GM18870 (cell line): ENCODE measurements around the gene OR51B6.
"Not testable (repeated sequence)": the region's sequence is repeated elsewhere in the genome, so short reads cannot be mapped to it uniquely, and the experiment has no call there.

Experiments
- ATAC-seq: cut with Tn5 transposase; IDR thresholded peaks from one replicate; pipeline ENCODE4 v1.9.1; 2021; ENCODE audit warnings: moderate library complexity; ENCODE audit not compliant: unreplicated experiment

OR51B6 gene

GRCh38 chr11:5364214-5364613 is 12.9 kb downstream of the OR51B6 start:
- no peak for ATAC-seq

GRCh38 chr11:5366365-5366764 is 15.1 kb downstream of the OR51B6 start:
- not testable (repeated sequence) for ATAC-seq

- no peak for ATAC-seq
Observed at GRCh38 chr11:5366856-5367255, 15.5 kb downstream of the OR51B6 start.

- ATAC-seq: no peak
Observed at GRCh38 chr11:5367448-5368074, 16.3 kb downstream of the OR51B6 start.

GRCh38 chr11:5368502-5369043 is 17.3 kb downstream of the OR51B6 start:
- peak; percentile 56 for ATAC-seq

- peak; percentile 52 for ATAC-seq
Observed at GRCh38 chr11:5369789-5370188, 18.5 kb downstream of the OR51B6 start.

- peak; percentile 86 for ATAC-seq
Observed at GRCh38 chr11:5380740-5381342, 29.5 kb downstream of the OR51B6 start.

- no peak for ATAC-seq
Observed at GRCh38 chr11:5383576-5383975, 32.3 kb downstream of the OR51B6 start, which contains the start of gene OR51M1. OR51M1 (plus strand) TSS chr11:5383812; CDS start chr11:5389399, 5,587 bp downstream.

- ATAC-seq: no peak
Observed at GRCh38 chr11:5384335-5384734, 33.0 kb downstream of the OR51B6 start.

- no peak for ATAC-seq
Observed at GRCh38 chr11:5390210-5390609, 38.9 kb downstream of the OR51B6 start.

- no peak for ATAC-seq
Observed at GRCh38 chr11:5394091-5394490, 42.8 kb downstream of the OR51B6 start.

GRCh38 chr11:5398936-5399335 is 47.6 kb downstream of the OR51B6 start:
- ATAC-seq: no peak
